ENCODE results near the gene IGSF23. TPM values are rescaled to one million over a fixed set of nuclear protein-coding genes. Genes with fewer than 3 reads are reported as not detected.

Gene IGSF23
- polyA plus RNA-seq, result not detected in 2 replicates

GRCh38 chr19:44613295-44614178 lies at the start of gene IGSF23:
TSS of gene IGSF23 (plus strand) at chr19:44613563. CDS start at chr19:44613646, 83 bp downstream.

GRCh38 chr19:44643605-44644401 lies 30.4 kb downstream of the IGSF23 start, which contains the start of gene PVR:
TSS of gene PVR (plus strand) at chr19:44643910. CDS start at chr19:44644097, 187 bp downstream.

GRCh38 chr19:44671400-44671799 lies 58.0 kb downstream of the IGSF23 start, which contains the start of gene CEACAM19:
TSS of gene CEACAM19 (plus strand) at chr19:44671482. CDS start at chr19:44671932, 450 bp downstream.

Other genes with a start within 250 kb of the IGSF23 start
- gene ZNF285, start 212.0 kb upstream of the IGSF23 start, polyA plus RNA-seq, result 2.3 and 12.3 TPM in 2 replicates
- 3.3 and 5.1 TPM in 2 replicates for gene ZNF229, start 165.1 kb upstream of the IGSF23 start, polyA plus RNA-seq
- gene ZNF180, start 113.0 kb upstream of the IGSF23 start, polyA plus RNA-seq, result 4.9 and 7.1 TPM in 2 replicates
- gene CEACAM20, start 83.9 kb upstream of the IGSF23 start, polyA plus RNA-seq, result not detected in 2 replicates
- 4.5 and 9.1 TPM in 2 replicates for gene PVR, start 30.3 kb downstream of the IGSF23 start, polyA plus RNA-seq
- gene CEACAM19, start 57.9 kb downstream of the IGSF23 start, polyA plus RNA-seq, result 0.77 TPM in 1 of 2 replicates, not detected in the other
- 0.35 TPM in 1 of 2 replicates, not detected in the other for gene CEACAM16, start 85.6 kb downstream of the IGSF23 start, polyA plus RNA-seq
- 0.70 and 5.7 TPM in 2 replicates for gene BCL3, start 135.1 kb downstream of the IGSF23 start, polyA plus RNA-seq
- not detected in 2 replicates for gene CBLC, start 164.3 kb downstream of the IGSF23 start, polyA plus RNA-seq
- not detected in 2 replicates for gene BCAM, start 195.5 kb downstream of the IGSF23 start, polyA plus RNA-seq
- gene NECTIN2, start 232.7 kb downstream of the IGSF23 start, polyA plus RNA-seq, result 6.2 and 21.5 TPM in 2 replicates